Trophoblast cell (in vitro differentiated cells and primary cell): ENCODE data around the gene KCNJ1.

Experiments used
- DNase-seq, 2 donors: peaks; one replicate each; pipeline ENCODE4 v3.0.0-alpha.2; 2016
- H2AFZ ChIP-seq: 2 replicates; pipeline ENCODE4 v1.6.1; 2013; ENCODE audit warnings: low read length, moderate library complexity, mild to moderate bottlenecking; ENCODE audit not compliant: insufficient read depth, poor library complexity
- H2AK5ac ChIP-seq: 2 replicates; pipeline ENCODE4 v1.6.1; 2013; ENCODE audit warnings: mild to moderate bottlenecking, low read length
- H2BK120ac ChIP-seq: 2 replicates; pipeline ENCODE4 v1.6.1; 2013; ENCODE audit warnings: low read length, mild to moderate bottlenecking, moderate library complexity; ENCODE audit not compliant: insufficient read depth, poor library complexity
- H2BK12ac ChIP-seq: 2 replicates; pipeline ENCODE4 v1.6.1; 2013; ENCODE audit warnings: mild to moderate bottlenecking, low read length, moderate library complexity
- H2BK5ac ChIP-seq: 2 replicates; pipeline ENCODE4 v1.6.1; 2013; ENCODE audit warnings: low read length, low read depth, moderate library complexity, mild to moderate bottlenecking; ENCODE audit not compliant: poor library complexity
- H3K14ac ChIP-seq: 2 replicates; pipeline ENCODE4 v1.6.1; 2013; ENCODE audit warnings: mild to moderate bottlenecking, low read length
- H3K18ac ChIP-seq: 2 replicates; pipeline ENCODE4 v1.6.1; 2013; ENCODE audit warnings: mild to moderate bottlenecking, low read length
- H3K23ac ChIP-seq: 2 replicates; pipeline ENCODE4 v1.6.1; 2013; ENCODE audit warnings: low read length
- H3K27ac ChIP-seq: 2 replicates; pipeline ENCODE4 v1.5.1; 2013; ENCODE audit warnings: low read depth, mild to moderate bottlenecking, inconsistent platforms, low read length, moderate library complexity
- H3K27me3 ChIP-seq: 2 replicates; pipeline ENCODE4 v1.6.1; 2013; ENCODE audit warnings: inconsistent platforms, mild to moderate bottlenecking, low read length, moderate library complexity; ENCODE audit not compliant: insufficient read depth
- H3K36me3 ChIP-seq, 2 experiments: 1 replicate in 1 of 2; 2 replicates in 1 of 2; pipeline ENCODE4 v1.6.1; 2013; ENCODE audit warnings: low read length in 2 of 2, mild to moderate bottlenecking in 2 of 2, moderate library complexity in 1 of 2; ENCODE audit not compliant: insufficient read depth in 2 of 2, control insufficient read depth in 1 of 2
- H3K4ac ChIP-seq: 2 replicates; pipeline ENCODE4 v1.6.1; 2013; ENCODE audit warnings: low read depth, mild to moderate bottlenecking, low read length, moderate library complexity
- H3K4me1 ChIP-seq, 2 experiments: 1 replicate in 1 of 2; 2 replicates in 1 of 2; pipeline ENCODE4 v1.6.1; 2013; ENCODE audit warnings: low read length in 2 of 2, mild to moderate bottlenecking in 2 of 2, moderate library complexity in 1 of 2; ENCODE audit not compliant: insufficient read depth in 2 of 2, control insufficient read depth in 1 of 2
- H3K4me2 ChIP-seq: 2 replicates; pipeline ENCODE4 v1.6.1; 2013; ENCODE audit warnings: inconsistent platforms, mild to moderate bottlenecking, low read length, moderate library complexity
- H3K4me3 ChIP-seq: 2 replicates; pipeline ENCODE4 v1.5.1; 2013; ENCODE audit warnings: mild to moderate bottlenecking, low read depth, low read length, inconsistent platforms
- H3K79me1 ChIP-seq: one replicate; pipeline ENCODE4 v1.6.1; 2013; ENCODE audit warnings: low read length
- H3K79me2 ChIP-seq: 2 replicates; pipeline ENCODE4 v1.6.1; 2013; ENCODE audit warnings: low read length, mild to moderate bottlenecking; ENCODE audit not compliant: control insufficient read depth, insufficient read depth, poor library complexity
- H3K9ac ChIP-seq: 2 replicates; pipeline ENCODE4 v1.6.1; 2013; ENCODE audit warnings: mild to moderate bottlenecking, low read length
- H3K9me3 ChIP-seq: 2 replicates; pipeline ENCODE4 v1.6.1; 2013; ENCODE audit warnings: low read depth, mild to moderate bottlenecking, control low read depth, inconsistent platforms, low read length; ENCODE audit not compliant: insufficient read depth
- H4K12ac ChIP-seq: 2 replicates; pipeline ENCODE4 v1.6.1; 2013; ENCODE audit warnings: low read depth, mild to moderate bottlenecking, low read length, moderate library complexity
- H4K8ac ChIP-seq: 2 replicates; pipeline ENCODE4 v1.6.1; 2013; ENCODE audit warnings: low read depth, mild to moderate bottlenecking, low read length, moderate library complexity
- H4K91ac ChIP-seq: one replicate; pipeline ENCODE4 v1.6.1; 2013; ENCODE audit warnings: low read depth, mild to moderate bottlenecking, low read length, moderate library complexity
- whole genome bisulfite sequencing: extraction: QIAGEN DNeasy Blood & Tissue Kit; methylation state at CpG from one replicate; pipeline ENCODE4 v1.1.7; 2013; ENCODE audit warnings: missing lambda C conversion rate; ENCODE audit not compliant: insufficient read length, insufficient coverage; ENCODE audit errors: extremely low coverage; 5-methylcytosine and 5-hydroxymethylcytosine counted together

The KCNJ1 gene

GRCh38 chr11:128894685-128895084 is 27.6 kb upstream of the KCNJ1 start:
- H2BK5ac ChIP-seq: no peak overlapping the region
- H3K36me3 ChIP-seq: no peaks in the 10 kb centered on the region
- WGBS: no CpG with 5 or more reads among the region's 6 CpGs
- no peak overlapping the region for H3K4me3 ChIP-seq
- no peak overlapping the region for H2AK5ac ChIP-seq
- peaks cover 12 to 25% of the 10 kb centered on the region in 2 experiments for H3K4me1 ChIP-seq
- no peak overlapping the region for H4K8ac ChIP-seq
- DNase-seq: peak in 1 of 2 donors; percentile 57
- no peak overlapping the region for H3K4me2 ChIP-seq
- no peak overlapping the region for H2BK12ac ChIP-seq
- no peak overlapping the region for H3K9ac ChIP-seq
- H3K9me3 ChIP-seq: no peaks in the 10 kb centered on the region
- no peak overlapping the region for H4K91ac ChIP-seq
- no peak overlapping the region for H2AFZ ChIP-seq
- peaks cover 2% of the 10 kb centered on the region for H3K79me1 ChIP-seq
- H4K12ac ChIP-seq: no peak overlapping the region
- H3K27ac ChIP-seq: no peak overlapping the region
- no peaks in the 10 kb centered on the region for H3K79me2 ChIP-seq
- H3K27me3 ChIP-seq: peaks cover 13% of the 10 kb centered on the region
- no peak overlapping the region for H3K14ac ChIP-seq
- H3K23ac ChIP-seq: no peak overlapping the region
- H3K4ac ChIP-seq: no peak overlapping the region
- H3K18ac ChIP-seq: no peak overlapping the region
- H2BK120ac ChIP-seq: no peak overlapping the region

GRCh38 chr11:128894286-128894681 is 27.2 kb upstream of the KCNJ1 start:
- no peak overlapping the region for H2AK5ac ChIP-seq
- H4K91ac ChIP-seq: no peak overlapping the region
- no peak overlapping the region for H2BK120ac ChIP-seq
- H3K4me1 ChIP-seq: peaks cover 12 to 25% of the 10 kb centered on the region in 2 experiments
- peak in 1 of 2 donors; percentile 79 for DNase-seq
- no peak overlapping the region for H2AFZ ChIP-seq
- no CpG with 5 or more reads among the region's 3 CpGs for WGBS
- H2BK12ac ChIP-seq: no peak overlapping the region
- peaks cover 17% of the 10 kb centered on the region for H3K27me3 ChIP-seq
- no peak overlapping the region for H2BK5ac ChIP-seq
- no peak overlapping the region for H3K9ac ChIP-seq
- H4K8ac ChIP-seq: no peak overlapping the region
- peaks cover 2% of the 10 kb centered on the region for H3K79me1 ChIP-seq
- H3K79me2 ChIP-seq: no peaks in the 10 kb centered on the region
- no peaks in the 10 kb centered on the region for H3K9me3 ChIP-seq
- no peak overlapping the region for H3K4me2 ChIP-seq
- H3K4ac ChIP-seq: no peak overlapping the region
- no peak overlapping the region for H3K14ac ChIP-seq
- H3K23ac ChIP-seq: no peak overlapping the region
- no peaks in the 10 kb centered on the region for H3K36me3 ChIP-seq
- no peak overlapping the region for H3K27ac ChIP-seq
- no peak overlapping the region for H3K18ac ChIP-seq
- no peak overlapping the region for H3K4me3 ChIP-seq
- H4K12ac ChIP-seq: no peak overlapping the region

DNA sequence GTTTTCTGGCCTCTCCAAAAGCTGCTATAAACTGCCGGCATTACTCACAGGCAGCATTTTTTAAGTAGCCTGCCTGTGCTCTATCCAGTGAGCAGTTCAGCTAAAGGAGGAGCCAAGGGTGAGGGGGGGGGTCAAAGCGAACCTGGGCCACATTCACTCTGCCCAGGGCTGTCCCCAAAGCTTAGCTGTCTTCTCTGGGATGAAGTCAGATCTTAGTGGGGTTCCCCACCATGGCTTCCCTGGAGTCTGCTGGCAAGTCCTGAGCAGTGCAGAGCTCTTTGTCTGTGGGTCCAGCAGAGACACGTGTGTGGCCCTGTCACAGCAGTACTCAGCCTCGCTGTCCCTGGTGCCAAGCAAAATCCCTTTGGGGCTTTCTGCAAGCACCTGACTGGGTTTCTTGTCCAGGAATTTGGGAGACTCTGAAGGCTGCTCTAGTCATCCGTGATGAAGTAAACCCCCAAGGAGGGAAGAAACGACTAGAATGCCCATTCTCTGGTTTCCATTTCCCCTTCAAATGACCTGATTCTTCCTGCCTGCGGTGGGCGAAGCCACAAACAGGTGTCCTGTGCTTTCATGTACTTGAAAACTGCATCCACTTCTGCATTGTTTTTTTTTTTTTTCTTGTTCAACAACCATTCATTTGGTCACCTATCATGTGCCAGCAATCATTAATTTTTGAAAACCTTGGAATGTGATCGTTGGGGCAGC is 26.6 kb upstream of the KCNJ1 start:
- no CpG with 5 or more reads among the region's 9 CpGs for WGBS
- Histone ChIP-seq H3K36me3 (no peaks in the 10 kb centered on the region), H3K23ac (no peak overlapping the region), H3K27ac (no peak overlapping the region), H3K9ac (no peak overlapping the region), H3K4me1 (peaks cover 12 to 25% of the 10 kb centered on the region in 2 experiments), H2AFZ (no peak overlapping the region), H3K79me2 (no peaks in the 10 kb centered on the region), H3K79me1 (peaks cover 2% of the 10 kb centered on the region), H4K8ac (no peak overlapping the region), H2BK120ac (no peak overlapping the region), H4K12ac (no peak overlapping the region), H2BK5ac (no peak overlapping the region), H3K14ac (no peak overlapping the region), H3K4ac (no peak overlapping the region), H3K4me3 (no peak overlapping the region), H3K9me3 (no peaks in the 10 kb centered on the region), H3K18ac (no peak overlapping the region), H3K4me2 (no peak overlapping the region), H2BK12ac (no peak overlapping the region), H2AK5ac (no peak overlapping the region), H4K91ac (no peak overlapping the region), H3K27me3 (peaks cover 19% of the 10 kb centered on the region)
- DNase-seq: peak in 1 of 2 donors; percentile 42

GRCh38 chr11:128892866-128893565 is 25.9 kb upstream of the KCNJ1 start:
- Histone ChIP-seq H3K9ac (no peak overlapping the region), H4K91ac (no peak overlapping the region), H2AFZ (no peak overlapping the region), H3K79me2 (no peaks in the 10 kb centered on the region), H3K9me3 (no peaks in the 10 kb centered on the region), H3K4me1 (peaks cover 12 to 25% of the 10 kb centered on the region in 2 experiments), H3K4me3 (no peak overlapping the region), H3K27me3 (peaks cover 26% of the 10 kb centered on the region), H3K4me2 (no peak overlapping the region), H2AK5ac (no peak overlapping the region), H3K18ac (no peak overlapping the region), H3K4ac (no peak overlapping the region), H4K12ac (no peak overlapping the region), H3K36me3 (no peaks in the 10 kb centered on the region), H4K8ac (no peak overlapping the region), H2BK12ac (no peak overlapping the region), H3K14ac (no peak overlapping the region), H3K27ac (no peak overlapping the region), H2BK120ac (no peak overlapping the region), H3K79me1 (peaks cover 2% of the 10 kb centered on the region), H2BK5ac (no peak overlapping the region), H3K23ac (no peak overlapping the region)
- no CpG with 5 or more reads among the region's 4 CpGs for WGBS
- peak; percentile 71 to 85 for DNase-seq
